ENCODE results near the gene CD300LB.
"Not testable (repeated sequence)": the region's sequence is repeated elsewhere in the genome, so short reads cannot be mapped to it uniquely, and the experiment has no call there.

- not testable (repeated sequence) for TF ChIP-seq CTCF (IDR thresholded peaks at IDR 0.05); ZFX (IDR thresholded peaks at IDR 0.05; ENCODE audit: borderline replicate concordance)
Measured at GRCh38 chr17:74488276-74488675, 43.0 kb downstream of the CD300LB start.
